NCI-H2227 (cell line): ENCODE results near the gene MUC2.

ENCODE experiments used
- DNase-seq: peaks from one replicate; lab custom pipeline; 2025; ENCODE audit not compliant: unreplicated experiment; lab: John Stamatoyannopoulos, UW

Gene MUC2

DNA sequence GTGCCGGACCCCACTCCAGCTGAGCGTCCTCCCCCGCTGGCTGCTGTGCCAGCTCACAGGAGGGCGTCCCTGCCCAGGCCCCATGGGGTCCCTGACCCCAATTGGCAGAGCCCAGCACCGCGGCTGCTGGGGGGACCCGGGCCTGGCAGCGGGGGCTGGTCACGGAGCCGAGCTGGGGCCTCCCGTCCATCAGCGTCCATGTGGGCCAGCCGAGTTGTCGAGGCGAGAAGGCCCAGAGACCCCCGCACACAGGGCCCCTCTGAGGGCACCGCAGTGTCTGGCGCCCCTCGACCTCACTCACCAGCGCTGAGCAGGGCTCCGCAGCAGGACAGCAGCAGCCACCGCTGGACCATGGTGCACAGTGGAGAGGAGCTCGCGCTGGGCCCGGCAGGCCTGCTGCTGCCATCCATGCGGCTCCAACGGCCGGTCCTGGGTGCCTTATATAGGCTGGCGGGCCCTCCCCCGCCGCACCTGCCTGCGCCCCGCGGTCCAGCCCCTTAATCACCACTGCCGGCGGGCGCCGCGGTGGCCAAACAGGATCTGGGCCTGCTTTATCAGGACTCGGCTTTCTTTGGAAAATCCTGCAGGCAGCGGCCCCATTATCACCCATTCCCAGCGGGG lies 38.3 kb upstream of the MUC2 start, which contains the start of gene MUC6:
MUC6 (minus strand) TSS at position 416 of the 621 bp plus-strand sequence; CDS start at position 353, 63 bp downstream.
- DNase-seq: no peak

DNA sequence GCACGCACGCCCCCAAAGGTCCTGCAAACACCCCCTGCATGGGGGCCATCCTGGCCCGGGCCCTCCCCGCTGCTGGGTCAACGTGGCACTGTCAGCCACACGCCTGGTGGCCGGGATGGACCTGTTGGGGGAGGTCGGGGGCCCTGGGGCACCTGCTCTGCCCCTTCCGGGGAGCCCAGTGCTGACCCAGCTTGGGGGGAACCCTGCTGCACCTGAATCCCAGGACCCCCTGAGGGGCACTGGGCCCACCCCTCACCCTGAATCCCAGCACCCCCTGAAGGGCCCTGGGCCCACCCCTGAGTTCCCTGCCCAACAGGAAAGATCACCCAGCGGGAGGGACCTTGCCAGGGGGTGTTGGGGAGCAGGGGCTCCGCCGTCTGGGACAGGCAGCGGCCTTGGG lies 37.7 kb upstream of the MUC2 start:
- DNase-seq: no peak

DNA sequence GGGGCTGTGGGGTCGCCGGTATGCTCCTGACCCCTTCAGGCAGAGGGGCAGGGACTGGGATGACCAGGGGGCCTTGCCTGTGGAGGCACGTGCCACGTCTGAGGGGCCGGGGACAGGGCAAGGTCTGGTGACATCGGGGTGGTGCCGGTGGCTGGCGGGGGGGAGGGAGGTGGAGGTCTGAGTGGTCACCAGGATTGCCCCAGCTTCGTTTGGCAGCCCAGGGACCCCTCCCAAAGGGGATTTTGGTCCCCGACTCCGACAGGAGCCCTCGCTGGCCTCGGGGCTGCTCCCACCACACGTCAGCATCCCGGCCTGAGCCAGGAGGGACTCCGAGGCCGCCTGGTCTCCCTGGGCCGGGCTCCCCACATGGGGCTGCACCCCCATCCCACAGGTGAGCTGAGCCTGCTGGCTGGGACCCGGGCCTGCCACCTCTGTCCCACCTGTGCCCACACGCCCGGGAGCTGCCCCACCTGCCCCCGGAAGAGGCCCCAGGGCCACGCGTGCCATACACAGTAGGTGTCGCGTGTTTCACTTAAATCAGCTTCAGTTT lies 37.1 kb upstream of the MUC2 start:
- no peak for DNase-seq

DNA sequence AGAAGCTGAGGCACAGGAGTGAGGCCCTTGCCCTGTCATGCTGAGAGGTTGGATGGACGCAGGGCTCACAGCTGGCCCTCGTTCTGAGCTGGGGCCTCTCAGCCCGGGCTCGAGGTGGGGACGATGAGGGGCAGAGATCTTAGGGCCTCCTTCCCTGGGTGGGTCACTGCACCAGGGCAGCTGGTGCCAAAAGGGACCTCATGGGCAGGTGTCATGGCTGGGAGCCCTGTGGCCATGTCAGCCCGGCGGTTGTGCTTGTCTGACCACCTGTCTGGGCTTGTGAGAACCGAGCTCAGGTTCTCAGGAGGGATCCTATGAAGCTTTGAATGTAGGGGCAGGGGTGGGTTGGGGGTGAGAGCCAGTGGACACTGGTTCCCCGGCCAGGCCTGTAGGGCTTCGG lies 36.3 kb upstream of the MUC2 start:
- no peak for DNase-seq

DNA sequence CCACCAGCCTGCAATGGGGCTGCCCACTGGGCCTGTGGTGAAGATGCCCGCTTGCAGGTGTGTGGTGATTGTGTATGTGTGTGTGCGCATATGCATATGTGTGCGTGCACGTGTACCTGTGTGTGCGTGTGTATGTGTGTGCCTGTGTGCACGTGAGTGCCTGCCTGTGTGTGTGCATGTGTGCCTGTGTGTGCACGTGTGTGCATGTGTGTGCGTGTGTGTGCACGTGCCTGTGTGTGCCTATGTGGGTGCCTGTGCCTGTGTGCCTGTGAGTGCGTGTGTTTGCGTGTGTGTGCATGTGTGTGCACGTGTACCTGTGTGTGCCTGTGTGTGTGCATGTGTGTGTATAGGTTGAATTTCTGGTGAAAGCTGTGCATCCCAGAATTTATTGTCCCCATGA lies 35.8 kb upstream of the MUC2 start:
- DNase-seq: no peak

DNA sequence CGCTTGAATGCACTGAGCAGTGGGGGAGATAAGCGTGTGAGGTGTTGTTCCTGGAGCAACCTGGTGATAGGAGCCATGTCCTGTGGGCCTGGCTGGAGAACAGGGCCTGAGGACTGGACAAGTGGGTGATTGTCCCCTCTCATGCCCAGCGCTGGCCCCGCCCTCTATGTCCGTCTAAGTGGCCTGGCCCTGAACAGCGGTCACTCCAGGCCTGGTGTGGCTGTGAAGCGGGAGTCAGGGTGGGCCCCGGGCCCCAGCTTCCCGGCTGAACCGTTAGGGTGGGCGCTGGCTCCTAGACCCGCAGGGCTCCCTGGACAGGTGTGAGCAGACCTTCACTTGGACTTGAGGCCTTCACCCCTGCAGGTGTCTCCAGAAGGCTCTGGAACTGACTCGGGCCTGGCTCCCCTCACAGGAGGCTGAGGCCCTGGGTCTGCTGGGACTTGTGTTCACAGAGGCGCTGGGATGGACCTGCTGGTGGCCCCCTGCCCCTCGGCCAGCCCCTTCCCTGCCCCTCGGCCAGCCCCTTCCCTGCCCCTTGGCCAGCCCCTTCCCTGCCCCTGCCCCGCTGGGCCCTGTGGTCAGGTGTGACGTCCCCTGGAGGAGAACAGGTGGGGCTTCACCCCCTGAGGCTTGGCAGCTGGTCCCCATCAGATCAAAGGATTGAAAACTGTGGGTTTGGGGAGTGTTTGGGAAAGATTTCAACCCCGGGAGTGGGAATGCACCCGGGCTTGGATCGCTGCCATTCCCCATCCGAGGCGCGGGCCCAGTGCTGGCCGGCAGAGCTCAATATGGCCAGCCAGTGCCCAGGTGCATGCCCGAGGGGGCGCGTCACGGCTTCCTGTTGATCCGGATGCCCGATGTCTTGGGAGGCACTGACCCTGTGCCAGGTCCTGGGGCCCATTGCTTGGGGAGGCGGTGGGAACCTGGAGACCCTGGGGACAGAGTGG lies 34.9 kb upstream of the MUC2 start:
- no peak for DNase-seq

DNA sequence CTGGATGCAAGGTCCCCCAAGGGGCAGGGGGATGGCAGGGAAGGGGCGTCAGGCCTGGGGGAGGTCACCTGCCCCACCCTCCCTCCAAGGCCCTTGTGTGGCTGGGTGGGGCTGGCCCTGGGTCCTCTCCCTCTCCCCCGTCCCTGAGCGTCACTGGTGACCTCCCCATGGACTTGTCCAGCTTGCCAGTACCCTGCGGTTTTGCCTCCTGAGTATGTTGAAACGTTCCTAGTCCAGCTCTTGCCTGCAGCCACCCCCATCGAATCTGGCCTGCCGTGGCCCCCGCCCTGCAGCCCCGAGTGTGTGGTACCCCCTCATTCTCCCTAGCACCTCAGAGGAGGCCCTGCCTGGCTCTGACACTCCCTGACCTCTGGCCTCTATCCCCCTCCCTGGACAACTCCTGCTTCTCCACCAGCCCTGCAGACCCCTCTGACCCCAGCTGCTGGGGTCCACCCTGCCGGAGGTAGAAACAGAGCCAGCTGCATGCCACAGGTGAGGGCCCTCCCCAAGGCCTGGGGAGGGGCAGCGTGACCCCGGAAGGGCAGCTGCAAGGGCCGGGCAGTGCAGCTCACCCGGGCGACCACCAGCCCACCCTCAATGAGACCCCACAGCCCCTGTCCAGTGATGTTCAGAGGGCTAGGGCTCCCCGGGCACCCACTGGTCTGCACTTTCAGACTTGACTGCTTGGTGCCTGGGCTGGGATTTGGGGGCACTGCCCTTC lies 34.1 kb upstream of the MUC2 start:
- DNase-seq: no peak

DNA sequence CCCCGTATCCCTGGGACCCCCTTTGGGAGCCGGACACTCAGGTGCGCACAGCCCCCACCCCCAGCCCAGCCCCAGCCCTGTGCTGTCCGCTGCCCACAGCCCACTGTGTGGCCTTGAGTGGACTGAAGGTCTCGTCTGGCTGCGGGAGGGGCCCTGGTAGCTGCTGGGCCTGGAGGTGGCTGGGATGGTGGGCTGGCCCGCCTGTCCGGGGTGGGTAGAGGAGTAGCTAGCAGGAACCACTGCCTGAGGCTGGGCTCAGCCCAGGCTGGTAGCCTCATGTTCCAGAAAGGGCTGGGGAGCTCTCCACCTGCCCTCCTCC lies 33.6 kb upstream of the MUC2 start:
- DNase-seq: no peak

DNA sequence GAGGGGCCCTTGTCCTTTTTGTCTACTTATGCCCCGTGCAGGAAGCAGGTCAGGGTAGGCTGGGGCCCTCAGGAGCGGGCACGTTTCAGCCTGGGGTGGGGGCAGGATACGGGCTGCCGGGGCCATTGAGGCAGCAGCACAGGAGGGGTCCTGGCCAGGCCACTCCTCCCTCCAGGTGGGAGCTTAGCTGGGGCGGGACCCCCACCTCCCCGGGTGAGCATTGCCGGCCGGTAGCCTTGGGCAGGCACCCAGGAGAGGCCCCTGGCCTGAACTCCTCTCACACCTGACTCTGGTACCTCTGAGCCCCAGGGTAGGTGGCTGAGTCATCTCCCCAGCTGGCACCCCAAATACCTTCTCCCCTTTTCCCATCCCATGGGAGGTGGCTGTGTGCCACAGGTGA lies 33.2 kb upstream of the MUC2 start:
- DNase-seq: no peak

DNA sequence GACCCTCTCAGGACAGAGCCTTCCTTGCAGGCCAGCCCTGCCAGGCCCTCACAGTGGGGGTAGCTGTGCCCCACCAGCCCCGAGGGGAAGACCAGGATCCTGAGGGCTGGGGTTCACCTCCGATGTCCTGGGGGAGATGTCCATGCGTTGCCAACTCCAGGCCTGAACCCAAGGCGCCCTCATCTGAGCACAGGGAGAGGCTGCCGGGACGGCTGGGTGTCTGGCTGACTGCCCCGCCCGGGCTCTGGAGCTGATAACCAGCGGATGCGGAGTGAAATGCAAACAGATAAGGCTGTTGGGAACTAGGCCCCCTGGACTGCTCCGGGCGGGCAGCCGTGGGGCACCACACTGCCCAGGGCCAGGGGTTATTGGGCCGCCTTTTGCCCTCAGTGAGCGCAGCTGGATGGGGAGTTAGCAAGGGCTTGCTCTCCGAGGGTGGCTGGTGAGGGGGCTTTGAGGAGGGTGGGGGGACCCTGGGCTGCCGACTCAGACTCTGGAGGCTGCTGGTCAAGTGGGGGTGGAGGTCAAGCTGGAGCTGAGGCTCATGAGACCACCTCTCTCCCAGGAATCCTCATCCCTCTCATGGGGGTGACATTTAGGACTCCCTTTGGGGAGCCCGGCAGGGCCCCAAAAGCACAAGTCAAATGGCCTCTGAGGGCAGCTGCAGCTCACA lies 32.6 kb upstream of the MUC2 start:
- DNase-seq: no peak

DNA sequence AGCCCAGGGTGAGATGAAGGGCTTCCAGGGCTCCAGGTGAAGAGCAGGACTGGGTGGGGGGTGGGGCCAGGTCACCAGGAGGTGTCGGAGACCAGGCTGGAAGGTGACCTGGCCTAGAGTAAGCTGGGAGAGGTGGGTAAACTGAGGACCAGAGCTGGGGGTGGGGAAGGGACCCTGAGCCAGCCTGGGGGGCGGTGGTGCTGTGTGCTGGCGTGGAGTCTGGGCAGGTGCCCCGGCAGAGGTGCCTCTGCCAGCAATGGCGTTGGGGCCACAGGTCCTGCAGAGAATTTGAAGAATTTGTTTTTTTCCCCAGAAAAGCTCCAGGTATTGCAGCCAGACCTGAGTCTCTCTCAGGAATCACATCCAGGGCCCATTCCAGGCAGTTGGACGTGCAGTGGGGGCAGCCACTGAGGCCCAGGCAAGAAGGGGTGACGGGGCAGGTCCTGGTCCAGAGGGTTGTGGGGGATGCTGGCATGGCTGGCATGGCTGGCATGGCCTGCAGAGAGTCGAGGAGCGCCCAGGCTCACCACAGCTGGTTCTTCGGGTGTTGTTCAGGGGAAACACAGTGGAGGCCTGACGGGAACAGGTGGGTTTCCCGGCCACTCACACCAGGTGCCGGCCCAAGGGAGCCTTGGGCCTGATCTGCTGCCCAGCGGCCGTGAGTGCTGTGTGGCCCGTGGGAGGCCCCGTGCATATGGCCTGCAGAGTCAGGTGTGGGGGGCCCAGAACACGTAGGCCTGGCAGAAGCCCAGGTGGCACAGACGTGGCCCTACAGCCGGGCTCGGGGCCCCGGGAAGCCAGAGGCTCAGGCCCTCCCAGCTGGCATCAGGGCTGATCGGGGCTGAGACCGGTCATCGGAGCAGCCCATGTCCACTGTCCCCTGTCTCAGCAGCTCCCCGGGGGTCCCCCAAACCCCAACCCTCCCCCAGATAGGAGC lies 31.8 kb upstream of the MUC2 start:
- no peak for DNase-seq

DNA sequence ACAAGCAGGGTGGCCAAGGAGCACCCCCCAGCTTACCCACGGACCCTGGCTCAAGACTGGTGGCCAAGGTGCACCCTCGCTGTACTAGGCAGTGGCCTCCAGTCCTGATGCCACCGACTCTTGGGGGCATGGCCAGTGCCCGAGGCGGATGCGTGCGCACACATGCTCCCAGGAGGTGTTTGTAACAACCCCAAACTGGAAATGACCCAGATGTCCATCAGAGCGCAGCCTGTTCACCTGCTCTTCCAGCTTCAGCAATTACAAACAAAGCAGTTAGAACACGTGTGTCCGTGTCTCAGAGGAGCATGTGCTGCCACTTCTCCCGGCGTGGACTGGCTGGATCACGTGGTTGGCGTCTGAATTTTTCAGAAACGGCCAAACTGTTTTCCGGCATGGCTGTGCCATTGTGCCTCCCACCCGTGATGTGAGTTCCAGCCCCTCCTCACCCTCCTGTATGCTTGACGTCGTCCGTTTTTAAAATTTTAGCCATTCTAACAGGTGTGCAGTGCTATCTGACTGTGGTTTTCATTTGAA lies 31.0 kb upstream of the MUC2 start:
- DNase-seq: no peak

DNA sequence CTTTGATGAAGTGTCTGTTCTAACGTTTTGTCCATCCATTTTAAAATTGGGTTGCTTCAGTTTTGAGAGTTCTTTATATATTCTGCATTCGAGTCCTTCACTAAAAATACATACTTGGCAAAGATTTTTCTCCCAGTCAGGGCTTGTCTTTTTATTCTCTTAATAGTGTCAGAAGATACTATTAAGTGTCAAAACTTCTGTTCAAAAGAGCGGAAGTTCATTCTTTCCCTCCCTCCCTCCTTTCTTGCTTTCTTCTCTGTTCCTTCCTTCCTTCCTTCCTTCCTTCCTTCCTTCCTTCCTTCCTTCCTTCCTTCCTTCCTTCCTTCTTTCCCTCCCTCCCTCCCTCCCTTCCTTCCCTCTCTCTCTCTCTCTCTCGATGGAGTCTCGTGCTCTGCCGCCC lies 30.5 kb upstream of the MUC2 start:
- DNase-seq: no peak

DNA sequence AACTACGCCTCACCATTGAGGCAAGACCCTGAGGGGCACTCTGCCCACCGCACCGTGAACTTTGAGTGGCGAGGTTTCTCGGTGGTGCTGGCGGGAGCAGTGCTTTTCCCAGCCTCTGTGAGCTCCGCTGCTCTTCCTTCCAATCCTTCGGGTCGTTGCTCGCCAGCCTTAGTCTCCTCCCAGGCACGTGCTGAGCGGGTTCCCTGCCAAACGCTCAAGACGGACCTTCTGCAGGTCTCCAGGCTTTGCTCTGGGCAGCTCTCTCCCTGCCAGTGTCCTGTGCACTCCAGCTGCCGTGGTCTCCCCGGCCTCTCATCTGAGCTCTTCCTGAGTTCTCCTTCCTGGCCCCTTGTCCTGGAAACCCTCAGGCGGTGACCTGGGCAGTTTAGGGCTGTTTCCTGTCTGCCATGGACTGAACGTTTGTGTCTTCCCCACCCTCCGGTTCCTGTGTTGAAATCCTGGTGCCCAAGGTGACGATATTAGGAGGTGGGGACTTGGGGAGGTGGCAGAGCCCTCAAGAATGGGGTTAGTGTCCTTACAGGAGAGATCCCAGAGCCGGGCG lies 27.0 kb upstream of the MUC2 start:
- DNase-seq: no peak

DNA sequence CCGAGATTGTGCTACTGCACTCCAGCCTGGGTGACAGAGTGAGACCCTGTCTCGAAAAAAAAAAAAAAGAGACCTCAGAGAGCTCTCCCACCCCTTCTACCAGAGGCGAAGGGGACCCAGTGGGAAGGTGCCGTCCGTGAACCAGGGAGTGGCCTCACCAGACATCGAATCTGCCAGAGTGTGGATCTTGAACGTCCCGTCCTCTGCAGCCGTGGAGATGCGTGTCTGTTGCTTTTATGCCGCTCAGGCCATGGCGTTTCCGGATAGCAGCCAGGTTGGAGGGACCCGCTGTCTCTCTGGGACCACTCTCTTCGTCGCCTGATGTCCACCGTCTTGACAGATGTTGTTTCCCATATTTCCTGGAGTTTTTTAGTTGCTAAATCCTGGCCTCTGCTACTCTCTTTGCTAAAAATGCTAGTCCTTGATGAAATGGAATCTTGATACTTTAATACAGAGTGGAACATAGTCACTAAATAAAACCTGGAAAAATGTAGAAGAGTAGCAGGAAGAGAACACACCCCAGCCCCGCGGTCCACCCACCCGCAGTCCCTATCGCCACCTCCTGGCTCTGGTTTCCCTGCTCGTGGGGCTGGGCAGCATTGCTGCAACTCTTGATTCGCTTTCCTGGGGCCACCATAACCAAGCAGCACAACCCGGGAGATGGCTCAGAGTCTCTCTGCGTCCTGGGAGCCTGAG lies 26.2 kb upstream of the MUC2 start:
- DNase-seq: no peak

DNA sequence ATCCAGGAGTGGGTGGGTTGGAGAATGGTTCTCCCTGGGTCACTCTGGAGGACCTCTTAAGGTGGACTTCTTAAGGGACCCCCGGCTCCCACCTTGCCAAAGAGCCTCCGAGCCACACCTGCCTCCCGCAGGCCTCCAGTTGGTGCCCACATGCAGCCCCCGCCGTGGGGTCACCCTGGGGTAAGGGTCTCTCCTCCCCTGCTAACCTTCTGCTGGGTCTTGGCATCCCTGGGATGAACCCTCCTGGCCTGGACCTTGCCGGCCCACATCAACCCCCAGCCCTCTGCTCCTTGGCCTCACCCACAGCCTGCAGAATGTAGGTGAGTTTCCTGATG lies 25.6 kb upstream of the MUC2 start:
- no peak for DNase-seq

DNA sequence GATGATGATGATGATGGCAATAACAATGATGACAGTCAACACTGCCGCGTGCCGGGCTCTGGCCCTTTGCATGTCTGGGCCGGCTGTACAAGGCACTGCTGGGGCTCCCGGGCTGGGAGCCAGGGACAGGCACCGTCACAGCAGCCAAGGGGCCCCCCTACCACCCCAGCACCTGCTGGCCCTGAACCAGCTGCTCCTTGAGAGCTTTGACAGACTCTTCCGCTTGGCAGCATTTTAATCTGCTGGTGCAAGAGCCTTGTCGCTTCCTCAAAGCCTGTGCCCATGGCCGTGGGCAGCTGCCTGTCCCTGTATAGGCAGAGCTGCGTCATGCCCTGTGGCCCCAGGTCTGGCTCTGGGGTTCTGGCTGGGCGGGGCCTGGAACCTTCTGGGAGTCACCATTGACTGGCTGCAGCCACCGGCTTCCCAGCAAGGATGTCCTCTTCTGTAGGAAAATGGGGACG lies 25.2 kb upstream of the MUC2 start:
- DNase-seq: no peak

DNA sequence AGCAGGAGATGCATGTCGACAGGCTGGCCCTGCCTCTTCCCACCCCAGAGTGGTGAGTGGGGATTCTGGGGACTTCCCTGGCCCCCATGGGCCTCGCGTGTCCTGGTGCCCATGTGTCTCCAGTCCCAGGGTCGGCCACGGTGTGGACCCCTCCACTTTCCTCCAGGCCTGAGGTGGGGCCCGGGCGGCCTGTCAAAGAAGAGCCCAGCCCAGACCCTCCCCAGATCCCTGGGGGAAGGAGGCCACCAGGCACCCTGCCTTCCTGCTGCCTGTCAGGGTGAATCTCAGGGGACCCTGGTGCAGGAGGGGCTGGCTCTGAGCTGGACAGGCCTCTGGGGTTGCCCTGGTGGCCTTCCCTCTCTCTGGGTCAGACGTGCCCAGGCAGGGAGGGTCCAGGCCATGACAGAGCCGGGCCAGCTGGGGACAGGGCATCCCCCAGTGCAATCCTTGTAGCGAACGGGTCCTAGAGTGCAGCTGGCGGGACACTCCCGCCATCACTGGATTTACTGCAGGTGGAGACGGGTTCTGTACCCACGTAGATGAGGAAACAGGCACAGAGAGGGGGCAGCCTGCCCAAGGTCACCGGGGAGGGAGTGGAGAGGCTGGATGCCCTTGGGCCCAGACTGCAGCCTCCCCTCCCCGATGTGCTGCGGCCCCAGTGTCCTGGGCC lies 24.6 kb upstream of the MUC2 start:
- DNase-seq: no peak
